GM19025 (cell line): ENCODE data around the gene RAPGEFL1.
A peak's percentile ranks its signal among the peaks of the same experiment; 100 is the strongest.
"Not testable (repeated sequence)": the region's sequence is repeated elsewhere in the genome, so short reads cannot be mapped to it uniquely, and the experiment has no call there.

Experiments used
- ATAC-seq: cut with Tn5 transposase; IDR thresholded peaks from one replicate; pipeline ENCODE4 v1.9.1; 2021; ENCODE audit warnings: mild to moderate bottlenecking, low read depth, moderate library complexity; ENCODE audit not compliant: unreplicated experiment

The RAPGEFL1 gene

DNA sequence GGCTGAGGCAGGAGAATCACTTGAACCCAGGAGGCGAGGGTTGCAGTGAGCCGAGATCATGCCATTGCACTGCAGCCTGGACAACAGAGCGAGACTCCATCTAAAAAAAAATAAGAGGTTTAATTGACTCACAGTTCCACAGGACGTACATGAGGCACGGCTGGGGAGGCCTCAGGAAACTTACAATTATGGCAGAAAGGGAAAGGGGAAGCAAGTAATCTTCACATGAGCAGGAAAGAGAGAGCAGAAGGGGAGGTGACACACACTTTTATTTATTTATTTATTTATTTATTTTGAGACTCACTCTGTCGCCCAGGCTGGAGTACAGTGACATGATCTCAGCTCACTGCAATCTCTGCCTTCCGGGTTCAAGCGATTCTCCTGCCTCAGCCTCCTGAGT is 28.9 kb downstream of the RAPGEFL1 start:
- ATAC-seq = not testable (repeated sequence)

- no peak for ATAC-seq
These were observed 32.3 kb downstream of the RAPGEFL1 start for GRCh38 chr17:40209404-40210093.

DNA sequence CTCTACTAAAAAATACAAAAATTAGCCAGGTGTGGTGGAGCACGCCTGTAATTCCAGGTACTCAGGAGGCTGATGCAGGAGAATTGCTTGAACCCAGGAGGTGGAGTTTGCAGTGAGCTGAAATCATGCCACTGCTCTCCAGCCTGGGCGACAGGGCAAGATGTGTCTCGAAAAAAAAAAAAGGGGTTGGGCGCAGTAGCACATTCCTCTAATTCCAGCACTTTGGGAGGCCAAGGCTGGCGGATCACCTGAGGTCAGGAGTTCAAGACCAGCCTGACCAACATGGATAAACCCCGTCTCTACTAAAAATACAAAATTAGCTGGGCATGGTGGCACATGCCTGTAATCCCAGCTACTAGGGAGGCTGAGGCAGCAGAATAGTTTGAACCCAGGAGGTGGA is 36.6 kb downstream of the RAPGEFL1 start:
- not testable (repeated sequence) for ATAC-seq

DNA sequence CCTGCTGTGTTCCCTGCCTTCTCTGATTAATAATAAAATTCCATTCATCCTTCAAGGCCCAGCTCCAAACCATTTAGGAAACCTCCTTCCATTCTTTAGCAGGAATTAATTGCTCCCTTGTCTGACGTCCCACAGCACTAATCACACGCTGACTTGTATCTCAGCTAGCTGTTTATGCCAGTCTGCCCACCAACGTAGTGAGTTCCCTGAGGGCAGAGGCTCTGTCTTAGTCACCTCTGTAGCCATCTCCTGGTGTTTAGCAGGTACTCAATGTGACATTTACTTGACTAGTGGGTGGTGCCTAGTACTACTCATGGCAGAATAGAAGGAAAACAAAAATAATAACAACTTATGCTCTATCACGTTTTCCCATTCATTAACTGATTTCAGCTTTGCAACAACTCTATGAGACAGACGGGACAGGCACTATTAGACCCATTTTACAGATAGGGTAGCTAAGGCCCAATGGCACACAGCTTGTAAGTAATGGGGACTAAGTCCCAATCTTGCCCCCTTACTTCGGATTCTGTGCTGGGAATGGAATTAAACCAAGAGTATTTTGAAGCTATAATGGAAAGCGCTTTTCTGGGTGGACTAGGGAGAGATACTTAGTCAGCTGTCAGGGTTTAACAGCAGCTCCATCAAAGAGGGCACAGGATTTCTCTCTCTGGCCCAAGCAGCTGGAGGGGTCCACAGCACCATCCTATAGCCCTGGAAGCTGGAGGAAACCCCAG is 40.9 kb downstream of the RAPGEFL1 start:
- no peak for ATAC-seq

DNA sequence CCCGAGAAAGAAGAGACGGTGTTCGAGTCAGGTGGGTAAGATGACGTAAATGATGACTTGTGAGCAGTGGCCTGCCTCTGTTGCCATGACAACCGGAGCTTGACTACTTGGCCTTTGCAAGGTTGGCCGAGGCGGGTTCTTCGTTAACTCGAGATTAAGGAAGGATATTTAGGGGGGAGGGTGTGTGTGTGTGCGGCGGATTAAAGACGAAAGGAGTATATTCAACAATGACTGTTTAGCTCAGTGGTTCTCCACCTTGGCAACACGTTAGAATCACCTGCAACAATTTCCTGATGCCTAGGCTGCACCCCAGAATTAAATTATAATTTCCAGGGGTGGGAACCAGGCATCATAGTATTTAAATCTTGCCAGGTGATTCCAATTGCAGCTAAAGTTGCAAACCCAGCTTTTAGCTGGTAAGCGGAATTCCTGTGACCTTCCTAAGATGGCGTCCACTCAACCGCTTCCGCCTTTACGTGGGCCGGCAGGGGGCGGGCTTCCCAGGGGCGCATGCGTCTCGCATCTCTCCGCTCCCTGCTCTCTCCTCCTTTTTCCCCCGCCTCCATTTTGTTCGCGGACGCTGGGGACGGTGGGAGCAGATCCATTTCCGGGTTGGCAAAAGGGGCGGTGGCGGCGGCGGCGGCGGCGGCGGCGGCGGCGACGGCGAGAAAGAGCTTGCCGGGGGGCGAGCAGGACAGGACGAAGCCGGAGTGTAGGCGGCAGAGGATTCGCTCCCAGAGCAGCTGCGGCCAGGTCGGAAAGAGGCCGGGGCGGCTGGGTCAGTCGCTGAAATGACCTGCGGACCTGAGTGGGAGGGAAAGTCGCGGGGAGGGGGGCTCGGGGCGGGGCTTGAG is 41.7 kb downstream of the RAPGEFL1 start, which contains the start of gene WIPF2:
WIPF2 (plus strand) TSS at position 565 of the 854 bp plus-strand sequence. CDS start 37,156 bp downstream, outside the sequence.
- ATAC-seq = peak; percentile 87

- ATAC-seq = no peak
These were observed 42.5 kb downstream of the RAPGEFL1 start for GRCh38 chr17:40219594-40220338.

DNA sequence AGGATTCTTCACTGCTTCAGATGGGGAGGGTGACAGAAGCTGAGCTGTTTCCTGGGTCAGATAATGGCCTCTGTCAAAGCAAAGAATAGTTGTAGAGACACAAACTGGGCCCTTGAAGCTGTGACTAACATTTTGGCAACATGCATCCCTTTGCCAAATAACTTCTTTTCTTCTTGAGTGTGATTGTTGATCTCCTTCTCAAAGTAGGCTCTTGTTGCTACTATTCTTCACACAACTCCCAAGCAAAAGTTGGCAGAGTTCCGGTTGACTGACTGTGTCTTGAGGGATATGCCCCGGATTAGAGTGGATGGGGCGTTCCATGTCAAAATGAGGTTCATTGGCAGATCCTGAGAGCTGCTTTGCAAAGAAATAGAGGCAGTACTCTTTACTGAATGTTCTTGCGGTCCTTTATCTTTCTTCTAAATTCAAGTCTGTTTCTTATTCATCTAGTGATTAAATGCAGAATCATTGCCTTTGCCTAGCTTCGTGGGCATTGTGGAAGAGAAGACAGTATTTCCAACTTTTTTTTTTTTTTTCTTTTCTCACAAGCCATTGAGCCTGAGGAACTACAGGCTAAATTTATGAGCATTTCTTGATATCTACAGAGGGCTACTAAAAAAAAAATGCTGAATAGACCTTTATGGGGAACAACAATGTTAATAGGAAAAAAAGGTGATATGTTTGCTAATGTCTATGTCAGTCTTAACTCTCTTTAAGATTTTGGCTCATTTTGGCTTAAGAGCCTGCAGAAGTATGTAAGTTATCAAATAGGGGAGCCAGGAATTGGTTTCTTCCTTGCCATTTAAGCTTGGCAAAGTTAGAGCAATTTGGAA is 47.7 kb downstream of the RAPGEFL1 start:
- ATAC-seq = no peak

DNA sequence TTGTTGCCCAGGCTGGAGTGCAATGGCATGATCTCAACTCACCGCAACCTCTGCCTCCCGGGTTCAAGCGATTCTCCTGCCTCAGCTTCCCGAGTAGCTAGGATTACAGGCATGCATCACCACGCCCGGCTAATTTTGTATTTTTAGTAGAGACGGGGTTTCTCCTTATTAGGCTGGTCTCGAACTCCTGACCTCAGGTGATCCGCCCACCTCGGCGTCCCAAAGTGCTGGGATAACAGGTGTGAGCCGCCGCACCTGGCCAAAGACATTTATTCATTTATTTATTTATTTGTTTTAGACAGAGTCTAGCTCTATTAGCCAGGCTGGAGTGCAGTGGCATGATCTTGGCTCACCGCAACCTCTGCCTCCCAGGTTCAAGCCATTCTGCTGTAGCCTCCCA is 51.9 kb downstream of the RAPGEFL1 start:
- ATAC-seq = not testable (repeated sequence)

DNA sequence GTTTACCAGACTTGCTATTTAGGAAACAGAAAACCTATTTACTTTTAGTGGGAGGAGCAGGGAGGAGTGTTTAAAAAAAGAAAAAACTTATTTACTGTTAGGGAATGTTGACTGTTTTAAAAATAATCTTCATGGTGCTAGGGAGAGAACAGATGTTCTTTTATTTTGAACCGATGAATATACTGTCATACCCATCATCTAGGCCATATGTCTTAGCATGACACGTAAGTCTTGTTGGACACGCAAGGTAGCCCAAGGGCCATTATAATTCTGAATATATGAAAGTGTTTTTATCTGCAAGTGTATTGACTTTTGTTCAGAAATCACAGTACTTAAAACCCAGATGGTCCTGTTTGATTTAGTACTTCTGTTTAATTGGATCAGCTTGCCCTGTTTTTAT is 53.4 kb downstream of the RAPGEFL1 start:
- no peak for ATAC-seq

- not testable (repeated sequence) for ATAC-seq
These were observed 54.7 kb downstream of the RAPGEFL1 start for GRCh38 chr17:40231928-40232327.

GRCh38 chr17:40241252-40241834 is 64.1 kb downstream of the RAPGEFL1 start:
- no peak for ATAC-seq

DNA sequence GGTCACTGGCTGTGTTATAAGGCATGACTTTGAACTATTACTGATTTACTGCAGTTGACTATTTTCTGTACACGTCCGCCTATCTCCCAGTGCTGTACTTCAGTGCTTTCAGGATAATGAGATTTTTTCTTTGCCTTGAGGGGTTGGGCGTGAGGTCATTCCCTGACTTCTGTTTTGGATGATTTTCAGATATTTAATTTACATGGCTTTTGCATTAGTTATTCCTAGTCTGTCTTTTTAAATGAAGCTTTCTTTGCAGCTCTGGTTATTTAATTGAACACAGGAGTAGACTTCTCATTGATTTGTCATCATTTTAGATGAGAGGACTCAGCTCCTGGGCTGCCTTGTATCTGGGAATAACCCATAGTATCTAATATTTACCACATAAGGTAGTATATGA is 65.5 kb downstream of the RAPGEFL1 start:
- ATAC-seq = no peak

DNA sequence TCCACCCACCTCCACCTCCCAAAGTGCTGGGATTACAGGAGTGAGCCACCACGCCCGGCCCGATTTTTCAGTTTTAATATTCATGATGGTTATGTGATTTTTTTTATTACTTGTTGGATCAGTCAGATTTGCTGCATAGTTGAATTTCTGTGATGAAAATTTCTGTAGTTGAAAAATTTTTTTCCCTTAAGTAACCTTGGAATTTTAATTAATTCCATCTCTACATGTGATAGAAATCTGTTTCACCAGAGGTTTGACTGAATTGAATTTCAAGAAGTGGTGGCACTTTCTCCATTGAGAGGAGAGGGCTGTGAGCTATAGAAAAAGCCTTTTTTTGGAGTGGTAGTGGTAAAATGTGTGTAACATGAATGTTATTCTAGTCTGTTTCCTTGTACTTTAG is 66.5 kb downstream of the RAPGEFL1 start:
- no peak for ATAC-seq

GRCh38 chr17:40244255-40244654 is 67.0 kb downstream of the RAPGEFL1 start:
- no peak for ATAC-seq
